ENCODE measurements around the gene BCL11B. TPM values are rescaled to one million over a fixed set of nuclear protein-coding genes. Genes with fewer than 3 reads are reported as not detected.

Gene BCL11B
- total and polyA plus RNA-seq, 10 of the 15 experiments (the other 5 are each of a cell fraction or from before 2014, with no cell fraction given), result 0.38 to 5.5 (median 1.3) TPM

DNA sequence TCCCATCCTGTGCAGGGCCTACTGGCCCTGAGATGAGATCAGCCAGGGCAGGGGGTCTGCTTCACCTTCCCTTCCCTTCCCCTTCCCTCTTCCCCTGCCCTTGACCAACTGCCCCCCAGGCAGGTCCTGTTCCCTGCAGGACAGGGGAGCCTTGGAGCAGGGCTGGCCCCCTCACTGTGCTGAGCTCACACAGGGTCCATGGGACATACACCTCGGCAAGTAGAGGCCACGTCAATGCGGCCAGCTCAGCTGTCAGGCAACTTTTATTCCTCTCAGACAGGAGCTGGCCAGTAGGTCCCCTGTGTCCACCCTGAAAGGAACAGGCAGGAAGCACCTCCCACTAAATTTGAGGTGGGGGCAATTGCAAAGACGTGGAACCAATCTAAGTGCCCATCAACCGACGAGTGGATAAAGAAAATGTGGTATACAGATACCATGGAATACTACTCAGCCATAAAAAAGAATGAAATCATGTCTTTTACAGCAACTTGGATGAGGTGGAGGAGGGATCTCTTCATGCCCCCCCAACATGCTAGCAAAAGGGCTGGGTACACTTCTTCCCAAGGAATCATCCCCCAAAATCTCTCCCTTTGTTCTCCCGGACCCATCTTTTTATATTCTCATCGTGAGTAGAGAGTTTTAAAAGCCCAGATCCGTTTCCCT is 148.7 kb downstream of the BCL11B start (continued):
- TF ChIP-seq, protein P1, sequence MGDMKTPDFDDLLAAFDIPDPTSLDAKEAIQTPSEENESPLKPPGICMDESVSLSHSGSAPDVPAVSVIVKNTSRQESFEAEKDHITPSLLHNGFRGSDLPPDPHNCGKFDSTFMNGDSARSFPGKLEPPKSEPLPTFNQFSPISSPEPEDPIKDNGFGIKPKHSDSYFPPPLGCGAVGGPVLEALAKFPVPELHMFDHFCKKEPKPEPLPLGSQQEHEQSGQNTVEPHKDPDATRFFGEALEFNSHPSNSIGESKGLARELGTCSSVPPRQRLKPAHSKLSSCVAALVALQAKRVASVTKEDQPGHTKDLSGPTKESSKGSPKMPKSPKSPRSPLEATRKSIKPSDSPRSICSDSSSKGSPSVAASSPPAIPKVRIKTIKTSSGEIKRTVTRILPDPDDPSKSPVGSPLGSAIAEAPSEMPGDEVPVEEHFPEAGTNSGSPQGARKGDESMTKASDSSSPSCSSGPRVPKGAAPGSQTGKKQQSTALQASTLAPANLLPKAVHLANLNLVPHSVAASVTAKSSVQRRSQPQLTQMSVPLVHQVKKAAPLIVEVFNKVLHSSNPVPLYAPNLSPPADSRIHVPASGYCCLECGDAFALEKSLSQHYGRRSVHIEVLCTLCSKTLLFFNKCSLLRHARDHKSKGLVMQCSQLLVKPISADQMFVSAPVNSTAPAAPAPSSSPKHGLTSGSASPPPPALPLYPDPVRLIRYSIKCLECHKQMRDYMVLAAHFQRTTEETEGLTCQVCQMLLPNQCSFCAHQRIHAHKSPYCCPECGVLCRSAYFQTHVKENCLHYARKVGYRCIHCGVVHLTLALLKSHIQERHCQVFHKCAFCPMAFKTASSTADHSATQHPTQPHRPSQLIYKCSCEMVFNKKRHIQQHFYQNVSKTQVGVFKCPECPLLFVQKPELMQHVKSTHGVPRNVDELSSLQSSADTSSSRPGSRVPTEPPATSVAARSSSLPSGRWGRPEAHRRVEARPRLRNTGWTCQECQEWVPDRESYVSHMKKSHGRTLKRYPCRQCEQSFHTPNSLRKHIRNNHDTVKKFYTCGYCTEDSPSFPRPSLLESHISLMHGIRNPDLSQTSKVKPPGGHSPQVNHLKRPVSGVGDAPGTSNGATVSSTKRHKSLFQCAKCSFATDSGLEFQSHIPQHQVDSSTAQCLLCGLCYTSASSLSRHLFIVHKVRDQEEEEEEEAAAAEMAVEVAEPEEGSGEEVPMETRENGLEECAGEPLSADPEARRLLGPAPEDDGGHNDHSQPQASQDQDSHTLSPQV (IDR thresholded peaks at IDR 0.05), result no peak
- TF ChIP-seq MAX (IDR thresholded peaks at IDR 0.05; ENCODE audit: low read depth, low read length), result no peak
- TF ChIP-seq ATF2 (IDR thresholded peaks at IDR 0.05; ENCODE audit: low read length), result no peak
- no peak for TF ChIP-seq BCL3 (IDR thresholded peaks at IDR 0.05; ENCODE audit: borderline replicate concordance, insufficient read depth, low read depth, low read length, poor library complexity, severe bottlenecking)
- TF ChIP-seq ZSCAN29 (IDR thresholded peaks at IDR 0.05), result no peak
- TF ChIP-seq HCFC1 (IDR thresholded peaks at IDR 0.05; ENCODE audit: low read length), result no peak
- no peak for TF ChIP-seq LARP7 (IDR thresholded peaks at IDR 0.05)
- TF ChIP-seq NFYB (IDR thresholded peaks at IDR 0.05; ENCODE audit: insufficient read depth, low read depth, low read length), result no peak
- TF ChIP-seq MYC (IDR thresholded peaks at IDR 0.05; ENCODE audit: insufficient read depth, insufficient read length, insufficient replicate concordance, low read length, severe bottlenecking), result no peak
- no peak for TF ChIP-seq IKZF2 (IDR thresholded peaks at IDR 0.05)
- no peak for TF ChIP-seq MEF2B (IDR thresholded peaks at IDR 0.05; ENCODE audit: partially characterized antibody, poor library complexity, severe bottlenecking)
- TF ChIP-seq, protein P2, sequence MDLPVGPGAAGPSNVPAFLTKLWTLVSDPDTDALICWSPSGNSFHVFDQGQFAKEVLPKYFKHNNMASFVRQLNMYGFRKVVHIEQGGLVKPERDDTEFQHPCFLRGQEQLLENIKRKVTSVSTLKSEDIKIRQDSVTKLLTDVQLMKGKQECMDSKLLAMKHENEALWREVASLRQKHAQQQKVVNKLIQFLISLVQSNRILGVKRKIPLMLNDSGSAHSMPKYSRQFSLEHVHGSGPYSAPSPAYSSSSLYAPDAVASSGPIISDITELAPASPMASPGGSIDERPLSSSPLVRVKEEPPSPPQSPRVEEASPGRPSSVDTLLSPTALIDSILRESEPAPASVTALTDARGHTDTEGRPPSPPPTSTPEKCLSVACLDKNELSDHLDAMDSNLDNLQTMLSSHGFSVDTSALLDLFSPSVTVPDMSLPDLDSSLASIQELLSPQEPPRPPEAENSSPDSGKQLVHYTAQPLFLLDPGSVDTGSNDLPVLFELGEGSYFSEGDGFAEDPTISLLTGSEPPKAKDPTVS (IDR thresholded peaks at IDR 0.05; ENCODE audit: low read depth, low read length), result no peak
